HepG2 (cell line): Measurements from ENCODE around the gene CEP97. TPM values are rescaled to one million over a fixed set of nuclear protein-coding genes. Genes with fewer than 3 reads are reported as not detected.
A peak's percentile ranks its signal among the peaks of the same experiment; 100 is the strongest.

ENCODE experiments used
- BCLAF1 ChIP-seq: fragments of 450-650 bp; IDR thresholded peaks from 2 replicates; pipeline ENCODE4 v1.6.1; 2017; ENCODE audit warnings: mild to moderate bottlenecking
- EED ChIP-seq: sonication (generic); formaldehyde crosslinking; IDR thresholded peaks from 2 replicates; pipeline ENCODE4 v1.5.0; 2020; ENCODE audit warnings: mild to moderate bottlenecking, missing genetic modification reagents
- KDM1A ChIP-seq: IDR thresholded peaks from 2 replicates; pipeline ENCODE4 v1.6.1; 2016; ENCODE audit warnings: missing compliant biosample characterization
- PCBP2 ChIP-seq: fragments of 200-400 bp; formaldehyde crosslinking; optimal IDR thresholded peaks from 2 replicates; pipeline ENCODE3; 2018; ENCODE audit warnings: low read length, low read depth; ENCODE audit not compliant: poor library complexity, severe bottlenecking
- ZBTB10 ChIP-seq: sonication (generic); formaldehyde crosslinking; IDR thresholded peaks from 2 replicates; pipeline ENCODE4 v1.4.0; 2020; ENCODE audit warnings: missing genetic modification reagents, borderline replicate concordance
- ZBTB14 ChIP-seq: sonication (generic); formaldehyde crosslinking; IDR thresholded peaks from 2 replicates; pipeline ENCODE4 v1.4.0; 2020; ENCODE audit warnings: missing genetic modification reagents
- ZBTB4 ChIP-seq: sonication (generic); formaldehyde crosslinking; IDR thresholded peaks from 2 replicates; pipeline ENCODE4 v1.4.0; 2020; ENCODE audit warnings: missing genetic modification reagents, mild to moderate bottlenecking, borderline replicate concordance
- ZFP37 ChIP-seq: sonication (generic); formaldehyde crosslinking; IDR thresholded peaks from 2 replicates; pipeline ENCODE4 v1.4.0; 2020; ENCODE audit warnings: missing genetic modification reagents, borderline replicate concordance
- ZHX2 ChIP-seq, 2 experiments: sonication (generic) in 1 of 2; formaldehyde crosslinking in 1 of 2; IDR thresholded peaks; 2 replicates each; pipeline versions ENCODE4 v1.6.1 to v1.9.0; 2014 to 2022; ENCODE audit warnings: antibody characterized with exemption in 1 of 2, borderline replicate concordance in 1 of 2, inconsistent platforms in 1 of 2, low read depth in 1 of 2, missing genetic modification reagents in 1 of 2
- polyA plus RNA-seq, 8 experiments: library from polyadenylated mRNA; depleted of rRNA in 3 of 8; stranded (reverse) in 7 of 8; unstranded in 1 of 8; fragments of >200 nt; fragmentation: Illumina TruSeq in 4 of 8; extraction: Trizol in 4 of 8; gene quantifications; 2 replicates each; pipeline versions ENCODE4 v1.2.1 to v1.2.3, GENCODE V29; 2011 to 2016; ENCODE audit warnings: low read depth in 4 of 8, missing spikeins in 1 of 8, mixed read lengths in 1 of 8; ENCODE audit not compliant: insufficient read depth in 1 of 8
- total RNA-seq, 5 experiments: library from RNA; depleted of rRNA; stranded (reverse); fragments of >200 nt; fragmentation: Illumina TruSeq; extraction: Trizol; gene quantifications; 2 replicates each; pipeline ENCODE4 v1.2.3, GENCODE V29; 2016; ENCODE audit warnings: low read depth in 1 of 5

Gene CEP97
- total and polyA plus RNA-seq, 2 of the 13 experiments (the other 11 are each of a cell fraction or from before 2014, with no cell fraction given), result 0.99 to 6.5 TPM

GRCh38 chr3:101779047-101779821, 54.8 kb downstream of the CEP97 start, which contains the start of gene NXPE3 (continued):
- TF ChIP-seq ZHX2 (IDR thresholded peaks at IDR 0.05; ENCODE audit: low read depth) (no peak), ZHX2 (CRISPR knock-in tag; IDR thresholded peaks at IDR 0.05; ENCODE audit: borderline replicate concordance) (peak; percentile 23; the same call in 1 of the 2 replicates), PCBP2 (no peak), KDM1A (CRISPR knock-in tag) (no peak), EED (CRISPR knock-in tag) (no peak), BCLAF1 (no peak), ZBTB14 (CRISPR knock-in tag) (peak; percentile 55; the same call in 1 of the 2 replicates), ZBTB4 (CRISPR knock-in tag) (no peak), ZBTB10 (peak; percentile 53; the same call in 1 of the 2 replicates), ZFP37 (CRISPR knock-in tag) (peak; percentile 70)
